ENCODE measurements around the gene EFCAB11.

The EFCAB11 gene

DNA sequence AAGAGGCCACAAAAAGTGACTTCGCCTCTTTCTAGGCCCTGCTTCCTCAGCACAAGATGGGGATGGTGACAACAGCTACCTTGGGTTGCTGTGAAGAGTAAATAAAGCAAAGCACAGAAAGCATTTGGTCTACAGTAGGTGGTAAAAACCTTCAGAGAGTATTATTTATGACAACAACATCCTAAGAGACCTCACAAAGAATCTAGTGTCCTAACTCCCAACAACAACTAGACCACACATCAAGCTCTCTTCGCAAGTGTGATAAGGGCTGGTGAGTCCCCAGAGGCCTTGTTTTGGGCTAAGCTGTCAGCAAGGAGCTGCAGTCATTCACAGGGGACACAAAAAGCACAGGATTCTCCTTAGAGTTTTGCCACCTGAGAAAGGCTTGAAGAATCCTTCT lies 84.9 kb downstream of the EFCAB11 start:
- no peak for ATAC-seq
- TF ChIP-seq TOX (CRISPR knock-in tag; IDR thresholded peaks at IDR 0.05; ENCODE audit: borderline replicate concordance) = no peak
- TF ChIP-seq OSR1 (CRISPR knock-in tag; IDR thresholded peaks at IDR 0.05) = no peak
- TF ChIP-seq, protein P1, sequence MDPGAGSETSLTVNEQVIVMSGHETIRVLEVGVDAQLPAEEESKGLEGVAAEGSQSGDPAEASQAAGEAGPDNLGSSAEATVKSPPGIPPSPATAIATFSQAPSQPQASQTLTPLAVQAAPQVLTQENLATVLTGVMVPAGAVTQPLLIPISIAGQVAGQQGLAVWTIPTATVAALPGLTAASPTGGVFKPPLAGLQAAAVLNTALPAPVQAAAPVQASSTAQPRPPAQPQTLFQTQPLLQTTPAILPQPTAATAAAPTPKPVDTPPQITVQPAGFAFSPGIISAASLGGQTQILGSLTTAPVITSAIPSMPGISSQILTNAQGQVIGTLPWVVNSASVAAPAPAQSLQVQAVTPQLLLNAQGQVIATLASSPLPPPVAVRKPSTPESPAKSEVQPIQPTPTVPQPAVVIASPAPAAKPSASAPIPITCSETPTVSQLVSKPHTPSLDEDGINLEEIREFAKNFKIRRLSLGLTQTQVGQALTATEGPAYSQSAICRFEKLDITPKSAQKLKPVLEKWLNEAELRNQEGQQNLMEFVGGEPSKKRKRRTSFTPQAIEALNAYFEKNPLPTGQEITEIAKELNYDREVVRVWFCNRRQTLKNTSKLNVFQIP (CRISPR knock-in tag; IDR thresholded peaks at IDR 0.05; ENCODE audit: borderline replicate concordance, low read depth) = no peak
- TF ChIP-seq ZNF70 (CRISPR knock-in tag; IDR thresholded peaks at IDR 0.05) = no peak
- TF ChIP-seq ARNTL (CRISPR knock-in tag; IDR thresholded peaks at IDR 0.05; ENCODE audit: borderline replicate concordance, low read depth) = no peak
- no peak for TF ChIP-seq SNAI2 (CRISPR knock-in tag; IDR thresholded peaks at IDR 0.05)
- TF ChIP-seq, protein P2, sequence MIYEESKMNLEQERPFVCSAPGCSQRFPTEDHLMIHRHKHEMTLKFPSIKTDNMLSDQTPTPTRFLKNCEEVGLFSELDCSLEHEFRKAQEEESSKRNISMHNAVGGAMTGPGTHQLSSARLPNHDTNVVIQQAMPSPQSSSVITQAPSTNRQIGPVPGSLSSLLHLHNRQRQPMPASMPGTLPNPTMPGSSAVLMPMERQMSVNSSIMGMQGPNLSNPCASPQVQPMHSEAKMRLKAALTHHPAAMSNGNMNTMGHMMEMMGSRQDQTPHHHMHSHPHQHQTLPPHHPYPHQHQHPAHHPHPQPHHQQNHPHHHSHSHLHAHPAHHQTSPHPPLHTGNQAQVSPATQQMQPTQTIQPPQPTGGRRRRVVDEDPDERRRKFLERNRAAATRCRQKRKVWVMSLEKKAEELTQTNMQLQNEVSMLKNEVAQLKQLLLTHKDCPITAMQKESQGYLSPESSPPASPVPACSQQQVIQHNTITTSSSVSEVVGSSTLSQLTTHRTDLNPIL (CRISPR knock-in tag; IDR thresholded peaks at IDR 0.05; ENCODE audit: low read depth) = no peak
- no peak for TF ChIP-seq ZNF565 (CRISPR knock-in tag; conservative IDR thresholded peaks at IDR 0.05; ENCODE audit: low read depth)
- TF ChIP-seq, protein P3, sequence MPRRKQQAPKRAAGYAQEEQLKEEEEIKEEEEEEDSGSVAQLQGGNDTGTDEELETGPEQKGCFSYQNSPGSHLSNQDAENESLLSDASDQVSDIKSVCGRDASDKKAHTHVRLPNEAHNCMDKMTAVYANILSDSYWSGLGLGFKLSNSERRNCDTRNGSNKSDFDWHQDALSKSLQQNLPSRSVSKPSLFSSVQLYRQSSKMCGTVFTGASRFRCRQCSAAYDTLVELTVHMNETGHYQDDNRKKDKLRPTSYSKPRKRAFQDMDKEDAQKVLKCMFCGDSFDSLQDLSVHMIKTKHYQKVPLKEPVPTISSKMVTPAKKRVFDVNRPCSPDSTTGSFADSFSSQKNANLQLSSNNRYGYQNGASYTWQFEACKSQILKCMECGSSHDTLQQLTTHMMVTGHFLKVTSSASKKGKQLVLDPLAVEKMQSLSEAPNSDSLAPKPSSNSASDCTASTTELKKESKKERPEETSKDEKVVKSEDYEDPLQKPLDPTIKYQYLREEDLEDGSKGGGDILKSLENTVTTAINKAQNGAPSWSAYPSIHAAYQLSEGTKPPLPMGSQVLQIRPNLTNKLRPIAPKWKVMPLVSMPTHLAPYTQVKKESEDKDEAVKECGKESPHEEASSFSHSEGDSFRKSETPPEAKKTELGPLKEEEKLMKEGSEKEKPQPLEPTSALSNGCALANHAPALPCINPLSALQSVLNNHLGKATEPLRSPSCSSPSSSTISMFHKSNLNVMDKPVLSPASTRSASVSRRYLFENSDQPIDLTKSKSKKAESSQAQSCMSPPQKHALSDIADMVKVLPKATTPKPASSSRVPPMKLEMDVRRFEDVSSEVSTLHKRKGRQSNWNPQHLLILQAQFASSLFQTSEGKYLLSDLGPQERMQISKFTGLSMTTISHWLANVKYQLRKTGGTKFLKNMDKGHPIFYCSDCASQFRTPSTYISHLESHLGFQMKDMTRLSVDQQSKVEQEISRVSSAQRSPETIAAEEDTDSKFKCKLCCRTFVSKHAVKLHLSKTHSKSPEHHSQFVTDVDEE (CRISPR knock-in tag; IDR thresholded peaks at IDR 0.05) = no peak

DNA sequence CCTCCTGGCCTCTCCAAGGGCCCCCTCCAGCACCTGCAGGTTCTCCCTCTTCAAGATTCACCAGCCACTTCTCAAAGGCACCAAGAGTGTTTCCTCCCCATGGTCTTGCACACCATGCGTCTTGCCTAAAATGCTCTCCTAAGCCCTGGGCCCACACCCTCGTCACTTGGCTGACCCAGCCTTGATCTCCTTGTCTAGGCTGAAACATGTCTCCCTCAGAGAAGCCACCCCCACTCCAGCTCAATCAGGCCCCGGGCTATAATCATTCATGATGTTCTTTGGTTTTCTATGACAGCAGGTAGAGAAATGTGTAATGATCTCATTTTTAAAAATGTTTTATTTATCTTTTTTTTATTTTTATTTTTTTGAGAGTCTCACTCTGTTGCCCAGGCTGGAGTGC lies 88.1 kb downstream of the EFCAB11 start:
- no peak for ATAC-seq

DNA sequence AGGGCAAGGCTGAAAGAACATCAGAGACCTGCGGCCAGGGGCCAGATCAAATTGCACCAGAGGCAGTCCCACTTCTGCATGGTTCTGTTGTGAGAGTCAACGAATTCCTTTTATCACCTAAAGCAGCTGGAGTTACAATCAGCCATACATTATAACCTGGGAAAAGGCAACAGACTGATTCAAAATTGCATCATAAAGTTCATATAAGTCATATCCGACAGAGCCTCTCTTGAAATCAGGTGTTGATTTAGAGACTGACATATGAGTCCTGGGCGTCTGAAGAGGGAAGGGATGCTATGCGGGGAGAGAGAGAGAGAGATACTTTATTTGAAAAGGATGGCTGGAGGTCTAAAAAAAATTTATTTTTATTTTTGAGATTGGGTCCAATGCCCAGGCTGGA lies 89.4 kb downstream of the EFCAB11 start:
- ATAC-seq = no peak
- TF ChIP-seq ZNF8 (CRISPR knock-in tag; IDR thresholded peaks at IDR 0.05) (no peak), CSDC2 (CRISPR knock-in tag; IDR thresholded peaks at IDR 0.05) (no peak), ZC3H10 (CRISPR knock-in tag; IDR thresholded peaks at IDR 0.05) (no peak), GLIS3 (CRISPR knock-in tag; IDR thresholded peaks at IDR 0.05) (no peak), ZFP30 (CRISPR knock-in tag; IDR thresholded peaks at IDR 0.05) (no peak), RARB (CRISPR knock-in tag; IDR thresholded peaks at IDR 0.05) (no peak), SNAI2 (CRISPR knock-in tag; IDR thresholded peaks at IDR 0.05) (no peak), ZNF70 (CRISPR knock-in tag; IDR thresholded peaks at IDR 0.05) (no peak), PPARA (CRISPR knock-in tag; IDR thresholded peaks at IDR 0.05; ENCODE audit: borderline replicate concordance) (no peak), OSR1 (CRISPR knock-in tag; IDR thresholded peaks at IDR 0.05) (no peak), BACH2 (CRISPR knock-in tag; IDR thresholded peaks at IDR 0.05; ENCODE audit: borderline replicate concordance) (no peak)
- TF ChIP-seq, protein P3 (CRISPR knock-in tag; IDR thresholded peaks at IDR 0.05) = no peak
- TF ChIP-seq, protein P2 (CRISPR knock-in tag; IDR thresholded peaks at IDR 0.05; ENCODE audit: low read depth) = no peak

More for the DNA sequence above, 88.1 kb downstream of the EFCAB11 start:
- TF ChIP-seq ESRRG (CRISPR knock-in tag; IDR thresholded peaks at IDR 0.05) (no peak), ARNTL (CRISPR knock-in tag; IDR thresholded peaks at IDR 0.05; ENCODE audit: borderline replicate concordance, low read depth) (no peak), TCF4 (CRISPR knock-in tag; IDR thresholded peaks at IDR 0.05; ENCODE audit: borderline replicate concordance) (no peak), ZC3H10 (CRISPR knock-in tag; IDR thresholded peaks at IDR 0.05) (no peak), TOX (CRISPR knock-in tag; IDR thresholded peaks at IDR 0.05; ENCODE audit: borderline replicate concordance) (no peak), OSR1 (CRISPR knock-in tag; IDR thresholded peaks at IDR 0.05) (no peak), ZNF565 (CRISPR knock-in tag; conservative IDR thresholded peaks at IDR 0.05; ENCODE audit: low read depth) (no peak), RARB (CRISPR knock-in tag; IDR thresholded peaks at IDR 0.05) (no peak), SNAI2 (CRISPR knock-in tag; IDR thresholded peaks at IDR 0.05) (no peak)
- TF ChIP-seq, protein P3 (CRISPR knock-in tag; IDR thresholded peaks at IDR 0.05) = no peak
- TF ChIP-seq, protein P4, sequence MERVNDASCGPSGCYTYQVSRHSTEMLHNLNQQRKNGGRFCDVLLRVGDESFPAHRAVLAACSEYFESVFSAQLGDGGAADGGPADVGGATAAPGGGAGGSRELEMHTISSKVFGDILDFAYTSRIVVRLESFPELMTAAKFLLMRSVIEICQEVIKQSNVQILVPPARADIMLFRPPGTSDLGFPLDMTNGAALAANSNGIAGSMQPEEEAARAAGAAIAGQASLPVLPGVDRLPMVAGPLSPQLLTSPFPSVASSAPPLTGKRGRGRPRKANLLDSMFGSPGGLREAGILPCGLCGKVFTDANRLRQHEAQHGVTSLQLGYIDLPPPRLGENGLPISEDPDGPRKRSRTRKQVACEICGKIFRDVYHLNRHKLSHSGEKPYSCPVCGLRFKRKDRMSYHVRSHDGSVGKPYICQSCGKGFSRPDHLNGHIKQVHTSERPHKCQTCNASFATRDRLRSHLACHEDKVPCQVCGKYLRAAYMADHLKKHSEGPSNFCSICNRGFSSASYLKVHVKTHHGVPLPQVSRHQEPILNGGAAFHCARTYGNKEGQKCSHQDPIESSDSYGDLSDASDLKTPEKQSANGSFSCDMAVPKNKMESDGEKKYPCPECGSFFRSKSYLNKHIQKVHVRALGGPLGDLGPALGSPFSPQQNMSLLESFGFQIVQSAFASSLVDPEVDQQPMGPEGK (CRISPR knock-in tag; IDR thresholded peaks at IDR 0.05; ENCODE audit: borderline replicate concordance) = no peak
